OCI-LY3 (cell line): ENCODE data around the gene CA12.

Experiments
- CTCF ChIP-seq: fragments of 200-600, 300-600 bp; sonication (generic); IDR thresholded peaks from 2 replicates; pipeline ENCODE4 v1.5.1; 2014; ENCODE audit warnings: antibody characterized with exemption, low read length, low read depth
- EZH2phosphoT487 ChIP-seq: fragments of 200-600 bp; shearing (Covaris generic); IDR thresholded peaks from 2 replicates; pipeline ENCODE4 v1.6.1; 2018; ENCODE audit warnings: antibody characterized with exemption, mixed run types, low read depth

- no peak for TF ChIP-seq CTCF
- no peak for TF ChIP-seq EZH2phosphoT487
These were observed 1.4 kb downstream of the CA12 start for GRCh38 chr15:63380151-63380807.
